Right ventricle myocardium superior (tissue), 1 donor: ENCODE measurements around the gene CCDC200. TPM values are rescaled to one million over a fixed set of nuclear protein-coding genes. Genes with fewer than 3 reads are reported as not detected.
A peak's percentile ranks its signal among the peaks of the same experiment; 100 is the strongest.
"Not testable (repeated sequence)": the region's sequence is repeated elsewhere in the genome, so short reads cannot be mapped to it uniquely, and the experiment has no call there.

Source experiments
- ATAC-seq: fragments of 200-7000 bp; cut with Tn5 transposase; one replicate; pipeline ENCODE4 v1.9.1; 2020; ENCODE audit warnings: mild to moderate bottlenecking; ENCODE audit not compliant: poor library complexity
- DNase-seq: peaks from one replicate; pipeline ENCODE4 v3.0.0-alpha.2; 2020
- intact Hi-C: fragments of 100-400 bp; cut with DNase I; formaldehyde crosslinking; loops from one replicate; pipeline ENCODE4 v1.11.2; 2022
- long read RNA-seq: library from polyadenylated mRNA; unstranded; transcript quantifications from one replicate; pipeline ENCODE4 v2.0.0, GENCODE V29; 2021
- total RNA-seq: library from RNA; stranded (reverse); fragmentation: NEBNext Ultra II Directional; extraction: Animal tissue kit (Norgen Biotek cat#: 25700); gene quantifications from one replicate; pipeline ENCODE4 v1.2.1, GENCODE V29; 2021
- donor health status: DM: no; HTN: yes; CAD: no; lungs with severe emphysema.

The CCDC200 gene
- total RNA-seq, result not detected
- long read RNA-seq, partial matches to known transcripts, result 0 of 1 reads
- long read RNA-seq, other reads (novel, unspliced or antisense), result 1 of 1 reads

DNA sequence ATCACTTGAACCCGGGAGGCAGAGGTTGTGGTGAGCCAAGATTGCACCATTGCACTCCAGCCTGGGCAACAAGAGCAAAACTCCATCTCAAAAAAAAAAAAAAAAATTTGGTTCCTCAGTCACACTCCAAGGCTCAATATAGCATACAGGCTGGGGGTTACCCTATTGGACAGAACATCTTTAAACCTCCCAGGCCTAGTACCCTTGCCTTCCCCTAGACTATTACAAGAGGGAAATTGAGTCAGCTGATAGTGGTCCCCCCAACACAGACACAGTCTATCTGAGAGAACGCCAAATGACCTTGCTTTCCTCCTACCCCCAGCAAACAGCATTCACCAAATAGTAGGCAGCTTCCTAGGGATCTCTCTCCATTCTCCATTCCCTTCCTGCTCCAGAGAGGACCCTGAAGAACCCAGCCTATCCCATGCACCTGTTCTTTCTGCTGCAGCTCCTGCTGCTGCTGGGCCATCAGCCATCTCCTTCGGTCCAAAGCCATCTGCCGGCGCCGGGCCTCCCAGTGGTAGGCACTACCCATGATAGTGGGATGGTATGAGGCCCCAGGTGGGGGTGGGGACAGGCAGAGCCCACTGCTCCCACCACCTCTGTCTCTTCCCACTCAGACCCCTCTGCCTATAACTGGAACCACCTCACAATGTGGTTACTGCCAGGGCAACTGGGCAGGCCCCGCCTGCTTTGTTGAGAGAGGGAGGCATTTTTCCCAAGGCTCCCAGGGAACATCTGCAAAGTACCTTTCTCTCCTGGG is at the start of gene CCDC200:
Gene CCDC200 (minus strand): TSS at position 604 of the 763 bp plus-strand sequence. CDS start 69 bp downstream, at position 535.
- DNase-seq, intact Hi-C loops: not testable (repeated sequence)
- ATAC-seq, result peak; percentile 27

DNA sequence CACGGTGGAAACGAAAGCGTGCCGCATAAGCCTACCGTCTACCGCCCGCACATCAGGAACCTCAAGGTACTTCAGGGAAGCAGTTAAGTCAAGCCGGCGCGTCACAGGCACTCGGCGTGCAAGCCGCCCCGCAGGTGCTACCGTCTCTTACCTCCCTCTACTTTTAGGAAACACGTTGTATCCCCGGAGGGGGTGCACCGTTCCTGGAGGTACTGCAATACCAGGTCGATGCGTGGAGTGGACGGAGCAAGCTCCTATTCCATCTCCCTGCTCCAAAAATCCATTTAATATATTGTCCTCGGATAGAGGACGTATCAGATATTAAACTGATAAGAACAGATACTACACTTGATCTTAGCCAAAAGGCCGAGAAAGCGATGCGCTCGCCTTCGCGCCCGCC is 44.5 kb upstream of the CCDC200 start:
- ATAC-seq, intact Hi-C loops, DNase-seq: not testable (repeated sequence)

DNA sequence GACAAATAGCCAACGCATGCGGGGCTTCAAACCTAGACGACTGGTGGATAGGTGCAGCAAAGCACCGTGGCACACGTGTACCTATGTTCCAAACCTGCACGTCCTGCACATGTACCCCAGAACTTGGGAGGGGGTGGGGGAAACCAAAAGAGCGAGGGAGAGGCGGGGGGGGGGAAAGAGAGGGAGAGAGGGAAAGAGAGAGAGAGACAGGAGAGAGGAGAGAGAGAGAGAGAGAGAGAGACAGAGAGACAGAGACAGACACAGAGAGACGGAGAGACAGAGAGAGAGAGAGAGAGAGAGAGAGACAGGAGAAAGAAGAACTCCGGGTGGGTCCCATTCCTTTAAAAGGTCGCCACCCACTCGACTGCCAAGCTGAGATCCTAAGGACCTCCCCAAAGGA is 44.1 kb upstream of the CCDC200 start:
- DNase-seq, intact Hi-C loops, ATAC-seq: not testable (repeated sequence)

DNA sequence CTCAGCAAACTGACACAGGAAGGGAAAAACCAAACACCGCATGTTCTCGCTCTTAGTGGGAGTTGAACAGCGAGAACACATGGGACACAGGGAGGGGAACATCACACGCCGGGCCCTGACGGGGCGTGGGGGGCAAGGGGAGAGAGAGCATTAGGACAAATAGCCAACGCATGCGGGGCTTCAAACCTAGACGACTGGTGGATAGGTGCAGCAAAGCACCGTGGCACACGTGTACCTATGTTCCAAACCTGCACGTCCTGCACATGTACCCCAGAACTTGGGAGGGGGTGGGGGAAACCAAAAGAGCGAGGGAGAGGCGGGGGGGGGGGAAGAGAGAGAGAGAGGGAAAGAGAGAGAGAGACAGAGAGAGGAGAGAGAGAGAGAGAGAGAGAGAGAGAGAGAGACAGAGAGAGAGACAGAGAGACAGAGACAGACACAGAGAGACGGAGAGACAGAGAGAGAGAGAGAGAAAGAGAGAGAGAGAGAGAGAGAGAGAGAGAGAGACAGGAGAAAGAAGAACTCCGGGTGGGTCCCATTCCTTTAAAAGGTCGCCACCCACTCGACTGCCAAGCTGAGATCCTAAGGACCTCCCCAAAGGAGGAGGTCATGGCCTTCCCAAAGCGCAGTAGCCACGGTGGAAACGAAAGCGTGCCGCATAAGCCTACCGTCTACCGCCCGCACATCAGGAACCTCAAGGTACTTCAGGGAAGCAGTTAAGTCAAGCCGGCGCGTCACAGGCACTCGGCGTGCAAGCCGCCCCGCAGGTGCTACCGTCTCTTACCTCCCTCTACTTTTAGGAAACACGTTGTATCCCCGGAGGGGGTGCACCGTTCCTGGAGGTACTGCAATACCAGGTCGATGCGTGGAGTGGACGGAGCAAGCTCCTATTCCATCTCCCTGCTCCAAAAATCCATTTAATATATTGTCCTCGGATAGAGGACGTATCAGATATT is 42.4 kb upstream of the CCDC200 start:
- intact Hi-C loops, ATAC-seq, DNase-seq: not testable (repeated sequence)

DNA sequence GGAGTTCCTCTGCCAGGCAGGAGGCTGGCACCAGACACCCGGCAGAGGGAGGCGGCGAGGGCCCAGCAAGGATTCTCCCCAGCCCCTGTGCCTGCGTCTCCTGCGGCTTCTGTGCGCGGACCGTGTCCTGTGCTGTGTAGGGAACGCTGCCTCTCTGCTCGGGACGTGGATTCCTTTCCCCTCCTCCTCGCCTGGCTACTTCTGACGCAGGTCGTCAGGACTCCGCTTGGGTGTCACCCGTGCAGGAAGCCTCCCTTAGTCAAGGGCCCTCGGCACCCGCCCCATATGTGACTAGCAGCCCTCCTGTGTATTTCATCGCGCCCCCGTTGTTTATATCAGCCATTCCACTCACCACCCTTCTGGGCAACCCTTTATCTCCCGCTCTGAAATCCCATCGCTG is 18.0 kb upstream of the CCDC200 start:
- intact Hi-C loops, ATAC-seq, DNase-seq: not testable (repeated sequence)

DNA sequence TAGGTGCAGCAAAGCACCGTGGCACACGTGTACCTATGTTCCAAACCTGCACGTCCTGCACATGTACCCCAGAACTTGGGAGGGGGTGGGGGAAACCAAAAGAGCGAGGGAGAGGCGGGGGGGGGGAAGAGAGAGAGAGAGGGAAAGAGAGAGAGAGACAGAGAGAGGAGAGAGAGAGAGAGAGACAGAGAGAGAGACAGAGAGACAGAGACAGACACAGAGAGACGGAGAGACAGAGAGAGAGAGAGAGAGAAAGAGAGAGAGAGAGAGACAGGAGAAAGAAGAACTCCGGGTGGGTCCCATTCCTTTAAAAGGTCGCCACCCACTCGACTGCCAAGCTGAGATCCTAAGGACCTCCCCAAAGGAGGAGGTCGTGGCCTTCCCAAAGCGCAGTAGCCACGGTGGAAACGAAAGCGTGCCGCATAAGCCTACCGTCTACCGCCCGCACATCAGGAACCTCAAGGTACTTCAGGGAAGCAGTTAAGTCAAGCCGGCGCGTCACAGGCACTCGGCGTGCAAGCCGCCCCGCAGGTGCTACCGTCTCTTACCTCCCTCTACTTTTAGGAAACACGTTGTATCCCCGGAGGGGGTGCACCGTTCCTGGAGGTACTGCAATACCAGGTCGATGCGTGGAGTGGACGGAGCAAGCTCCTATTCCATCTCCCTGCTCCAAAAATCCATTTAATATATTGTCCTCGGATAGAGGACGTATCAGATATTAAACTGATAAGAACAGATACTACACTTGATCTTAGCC is 12.4 kb upstream of the CCDC200 start:
- ATAC-seq, intact Hi-C loops, DNase-seq: not testable (repeated sequence)

DNA sequence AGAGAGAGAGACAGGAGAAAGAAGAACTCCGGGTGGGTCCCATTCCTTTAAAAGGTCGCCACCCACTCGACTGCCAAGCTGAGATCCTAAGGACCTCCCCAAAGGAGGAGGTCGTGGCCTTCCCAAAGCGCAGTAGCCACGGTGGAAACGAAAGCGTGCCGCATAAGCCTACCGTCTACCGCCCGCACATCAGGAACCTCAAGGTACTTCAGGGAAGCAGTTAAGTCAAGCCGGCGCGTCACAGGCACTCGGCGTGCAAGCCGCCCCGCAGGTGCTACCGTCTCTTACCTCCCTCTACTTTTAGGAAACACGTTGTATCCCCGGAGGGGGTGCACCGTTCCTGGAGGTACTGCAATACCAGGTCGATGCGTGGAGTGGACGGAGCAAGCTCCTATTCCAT is 11.2 kb upstream of the CCDC200 start:
- ATAC-seq, intact Hi-C loops, DNase-seq: not testable (repeated sequence)

DNA sequence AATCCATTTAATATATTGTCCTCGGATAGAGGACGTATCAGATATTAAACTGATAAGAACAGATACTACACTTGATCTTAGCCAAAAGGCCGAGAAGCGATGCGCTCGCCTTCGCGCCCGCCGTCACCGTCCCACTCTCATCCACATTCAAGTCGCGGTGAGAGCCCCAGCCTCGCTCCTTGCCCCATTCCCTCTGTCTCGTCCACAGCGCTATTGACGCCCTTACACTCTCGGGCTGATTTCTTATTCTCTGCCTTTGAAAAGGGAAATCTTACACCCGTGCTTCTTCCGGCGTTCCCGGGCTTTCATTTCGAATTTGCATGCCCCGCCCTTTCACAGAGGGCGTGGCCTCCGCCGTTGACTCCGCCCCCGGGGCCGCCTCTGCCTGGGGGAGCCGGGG is 5.5 kb upstream of the CCDC200 start, which contains the start of gene RNU2-1:
Gene RNU2-1 (minus strand): TSS at position 101 of the 400 bp plus-strand sequence.
- intact Hi-C loops, ATAC-seq, DNase-seq: not testable (repeated sequence)

DNA sequence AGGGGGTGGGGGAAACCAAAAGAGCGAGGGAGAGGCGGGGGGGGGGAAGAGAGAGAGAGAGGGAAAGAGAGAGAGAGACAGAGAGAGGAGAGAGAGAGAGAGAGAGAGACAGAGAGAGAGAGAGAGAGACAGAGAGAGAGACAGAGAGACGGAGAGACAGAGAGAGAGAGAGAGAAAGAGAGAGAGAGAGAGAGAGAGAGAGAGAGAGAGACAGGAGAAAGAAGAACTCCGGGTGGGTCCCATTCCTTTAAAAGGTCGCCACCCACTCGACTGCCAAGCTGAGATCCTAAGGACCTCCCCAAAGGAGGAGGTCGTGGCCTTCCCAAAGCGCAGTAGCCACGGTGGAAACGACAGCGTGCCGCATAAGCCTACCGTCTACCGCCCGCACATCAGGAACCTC is 4.8 kb upstream of the CCDC200 start:
- intact Hi-C loops, ATAC-seq, DNase-seq: not testable (repeated sequence)

DNA sequence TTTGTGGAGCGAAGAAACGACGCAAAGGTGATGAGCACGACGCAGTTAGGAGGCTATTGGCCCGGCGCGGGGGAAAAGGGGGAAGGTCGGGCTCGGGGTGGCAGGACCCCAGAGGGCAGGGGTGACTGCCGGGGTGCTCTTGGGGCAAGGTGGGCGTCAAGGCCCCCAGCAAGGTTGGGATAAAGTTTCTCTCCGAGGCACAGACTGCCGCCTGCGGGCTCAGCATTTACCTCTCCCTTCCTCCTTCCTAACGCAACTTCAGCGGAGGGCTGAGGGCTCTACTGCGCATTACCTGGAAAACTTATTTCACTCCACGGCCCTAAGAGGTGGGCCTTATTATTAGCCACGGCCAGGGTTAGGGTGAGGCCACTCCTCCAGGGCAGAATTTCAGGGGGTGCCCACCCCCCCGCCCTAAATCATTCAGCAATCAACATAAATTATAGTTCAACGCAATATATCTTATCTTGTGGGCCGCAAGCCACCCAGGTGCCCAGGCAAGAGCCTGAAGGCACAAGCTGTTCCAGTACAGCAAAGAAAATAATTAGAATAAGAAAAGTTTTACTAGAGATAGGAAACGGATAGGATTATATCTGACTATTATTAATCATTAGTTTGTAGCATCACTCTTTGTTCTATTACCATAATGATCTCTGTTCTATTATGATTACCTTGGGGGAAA is 3.7 kb upstream of the CCDC200 start:
- DNase-seq, intact Hi-C loops, ATAC-seq: not testable (repeated sequence)

DNA sequence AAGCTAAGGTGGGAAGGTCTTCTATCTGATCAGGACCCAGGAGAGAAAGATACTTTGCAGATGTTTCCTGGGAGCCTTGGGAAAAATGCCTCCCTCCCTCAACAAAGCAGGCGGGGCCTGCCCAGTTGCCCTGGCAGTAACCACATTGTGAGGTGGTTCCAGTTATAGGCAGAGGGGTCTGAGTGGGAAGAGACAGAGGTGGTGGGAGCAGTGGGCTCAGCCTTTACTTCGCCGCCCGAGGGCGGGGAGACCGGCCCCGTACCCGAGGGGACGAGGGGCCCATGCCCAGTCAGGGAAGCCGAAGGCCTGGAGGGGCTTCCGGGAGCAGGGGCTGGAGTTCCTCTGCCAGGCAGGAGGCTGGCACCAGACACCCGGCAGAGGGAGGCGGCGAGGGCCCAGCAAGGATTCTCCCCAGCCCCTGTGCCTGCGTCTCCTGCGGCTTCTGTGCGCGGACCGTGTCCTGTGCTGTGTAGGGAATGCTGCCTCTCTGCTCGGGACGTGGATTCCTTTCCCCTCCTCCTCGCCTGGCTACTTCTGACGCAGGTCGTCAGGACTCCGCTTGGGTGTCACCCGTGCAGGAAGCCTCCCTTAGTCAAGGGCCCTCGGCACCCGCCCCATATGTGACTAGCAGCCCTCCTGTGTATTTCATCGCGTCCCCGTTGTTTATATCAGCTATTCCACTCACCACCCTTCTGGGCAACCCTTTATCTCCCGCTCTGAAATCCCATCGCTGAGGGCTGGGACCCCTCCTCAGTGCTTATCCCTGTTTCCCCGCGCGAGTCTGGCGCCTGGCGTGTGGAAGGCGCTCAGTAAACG is 3.0 kb upstream of the CCDC200 start:
- ATAC-seq, intact Hi-C loops, DNase-seq: not testable (repeated sequence)

DNA sequence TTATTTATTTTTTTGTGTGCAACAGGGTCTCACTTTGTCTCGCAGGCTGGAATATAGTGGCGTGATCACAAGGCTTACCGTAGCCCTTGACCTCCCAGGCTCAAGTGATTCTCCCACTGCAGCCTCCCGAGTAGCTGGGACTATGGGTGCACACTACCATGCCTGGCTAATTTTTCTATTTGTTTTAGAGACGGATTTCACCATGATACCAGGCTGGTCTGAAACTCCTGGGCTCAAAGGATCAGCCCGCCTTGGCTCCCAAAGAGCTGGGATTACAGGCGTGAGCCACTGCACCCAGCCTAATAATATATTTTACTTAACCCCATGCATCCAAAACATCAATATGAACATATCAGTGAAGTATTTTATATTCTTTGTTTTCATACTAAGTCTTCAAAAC is 2.0 kb downstream of the CCDC200 start:
- ATAC-seq, result no peak
- DNase-seq, result no peak
- intact Hi-C loops, result no loop called here

DNA sequence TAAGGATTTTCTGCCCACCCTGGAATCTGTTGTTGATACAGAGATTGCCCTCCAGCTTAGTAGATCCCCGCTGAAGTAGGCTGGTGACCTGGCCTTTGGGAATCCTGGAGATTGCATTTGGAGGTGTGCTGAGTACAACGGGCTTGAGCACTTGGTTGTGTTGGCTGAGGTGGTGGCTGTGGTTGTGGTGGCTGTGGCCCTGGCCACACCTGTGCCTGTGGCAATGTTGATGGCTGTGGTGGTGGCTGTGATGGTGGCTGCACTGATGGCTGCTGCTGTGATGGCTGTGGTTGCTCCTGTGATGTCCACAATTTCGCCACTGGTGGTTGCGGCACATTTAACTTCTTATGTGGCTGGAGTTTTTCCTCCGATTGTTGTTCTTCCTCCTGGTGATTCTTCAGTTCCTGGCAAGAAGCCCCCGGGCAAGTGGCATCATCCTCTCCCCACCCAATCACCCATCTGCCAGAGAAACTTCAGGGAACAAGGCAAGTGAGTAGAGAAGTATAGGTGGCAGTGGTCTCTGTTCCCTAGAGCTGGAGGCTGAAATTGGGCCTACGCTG is 4.2 kb downstream of the CCDC200 start:
- DNase-seq (no peak), ATAC-seq (no peak)
- intact Hi-C loops, result no loop called here

DNA sequence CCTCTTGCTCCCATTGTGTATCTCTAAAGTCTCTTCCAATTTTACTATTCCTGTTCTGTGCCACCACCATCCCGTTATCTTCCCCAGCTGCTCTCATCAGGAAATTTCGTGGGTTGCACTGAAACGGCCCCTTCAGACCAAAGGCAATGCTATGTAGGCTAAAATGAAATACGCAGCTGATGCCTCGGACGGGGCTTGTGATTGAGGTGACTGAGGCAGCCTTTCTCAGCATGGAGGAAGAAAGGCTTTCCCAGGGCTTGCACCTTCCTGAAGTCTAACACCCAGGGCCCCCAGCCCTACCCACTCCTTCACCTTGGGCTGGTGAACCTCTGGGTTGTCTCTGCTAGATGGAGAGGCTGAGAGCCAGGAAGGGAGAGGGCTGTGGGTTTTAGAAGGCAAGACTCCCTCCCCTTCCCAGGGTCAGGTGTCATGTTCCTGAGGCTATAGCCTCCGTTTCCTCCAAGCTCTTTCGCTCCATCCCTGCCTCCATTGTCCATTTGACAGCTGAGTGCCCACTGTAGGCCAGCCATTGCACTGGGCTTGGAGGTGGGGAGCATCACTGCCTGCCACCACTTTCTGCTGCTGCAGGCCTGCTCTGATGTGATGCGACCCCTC is 7.8 kb downstream of the CCDC200 start:
- ATAC-seq (no peak), DNase-seq (no peak)
- intact Hi-C loops, result no loop called here

DNA sequence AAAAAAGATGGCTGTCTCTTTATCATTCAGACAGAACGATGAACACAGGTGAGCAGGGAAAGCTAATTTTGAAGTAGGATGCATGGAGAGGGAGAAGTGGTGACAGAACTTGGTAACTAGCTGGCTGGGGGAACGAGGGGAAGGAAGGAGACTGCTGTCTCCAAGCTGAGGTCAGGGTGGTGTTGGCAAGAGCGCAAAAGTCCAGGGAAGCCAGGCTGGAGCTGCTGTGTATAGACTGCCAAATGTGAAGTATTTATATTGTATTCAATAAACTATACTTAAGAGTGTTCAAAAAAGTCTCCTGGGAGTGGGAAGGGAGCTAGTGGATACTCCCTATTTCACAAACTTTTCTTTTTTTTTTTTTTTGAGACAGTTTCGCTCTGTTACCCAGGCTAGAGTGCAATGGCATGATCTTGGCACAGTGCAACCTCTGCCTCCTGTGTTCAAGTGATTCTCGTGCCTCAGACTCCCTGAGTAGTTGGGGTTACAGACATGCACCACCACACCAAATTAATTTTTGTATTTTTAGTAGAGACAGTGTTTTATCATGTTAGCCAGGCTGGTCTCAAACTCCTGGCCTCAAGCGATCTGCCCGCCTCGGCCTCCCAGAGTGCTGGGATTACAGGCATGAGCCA is 8.6 kb downstream of the CCDC200 start:
- intact Hi-C loops, result no loop called here
- no peak for DNase-seq
- no peak for ATAC-seq

DNA sequence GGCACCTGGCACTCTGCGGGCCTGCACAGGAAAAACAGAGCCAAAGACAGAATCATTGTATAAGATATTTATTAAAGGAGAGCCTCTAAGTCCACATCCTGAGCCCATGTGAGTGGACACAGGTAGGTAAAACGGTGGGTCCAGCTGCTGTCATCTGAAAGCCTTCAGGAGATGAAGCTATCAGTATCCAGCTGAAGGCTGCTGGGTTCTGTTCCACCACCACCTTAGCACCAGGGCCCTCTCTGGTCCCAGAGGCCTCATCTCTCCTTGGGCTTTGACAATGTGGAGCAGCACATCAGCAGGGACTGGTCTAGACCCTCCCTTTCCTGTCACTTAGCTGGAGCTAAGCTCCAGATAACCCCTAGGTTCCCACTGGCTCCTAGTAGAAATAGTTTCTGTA is 9.4 kb downstream of the CCDC200 start:
- intact Hi-C loops, result no loop called here
- ATAC-seq (no peak), DNase-seq (no peak)
